Stromal cell of bone marrow (primary cell): ENCODE measurements around the gene MTHFD1L.
"Not testable (repeated sequence)": the region's sequence is repeated elsewhere in the genome, so short reads cannot be mapped to it uniquely, and the experiment has no call there.

ENCODE experiments used
- DNase-seq: peaks from one replicate; pipeline ENCODE4 v3.0.0-alpha.2; 2012; ENCODE audit warnings: low read depth

MTHFD1L gene

GRCh38 chr6:151123641-151124040 is 258.1 kb downstream of the MTHFD1L start:
- DNase-seq, result not testable (repeated sequence)

GRCh38 chr6:151125242-151125641 is 259.7 kb downstream of the MTHFD1L start:
- DNase-seq, result not testable (repeated sequence)

GRCh38 chr6:151125651-151126416 is 260.3 kb downstream of the MTHFD1L start:
- not testable (repeated sequence) for DNase-seq

- DNase-seq, result not testable (repeated sequence)
Observed at GRCh38 chr6:151126417-151126724, 260.9 kb downstream of the MTHFD1L start.

GRCh38 chr6:151127133-151127798 is 261.8 kb downstream of the MTHFD1L start:
- not testable (repeated sequence) for DNase-seq

GRCh38 chr6:151128763-151129370 is 263.4 kb downstream of the MTHFD1L start:
- no peak for DNase-seq

- DNase-seq, result no peak
Observed at GRCh38 chr6:151130329-151130728, 264.8 kb downstream of the MTHFD1L start.

GRCh38 chr6:151131324-151132007 is 266.0 kb downstream of the MTHFD1L start:
- no peak for DNase-seq

- DNase-seq, result no peak
Observed at GRCh38 chr6:151136141-151136755, 270.7 kb downstream of the MTHFD1L start.

GRCh38 chr6:151137542-151137941 is 272.0 kb downstream of the MTHFD1L start:
- DNase-seq, result no peak

GRCh38 chr6:151139524-151139923 is 274.0 kb downstream of the MTHFD1L start:
- no peak for DNase-seq

GRCh38 chr6:151140767-151141166 is 275.3 kb downstream of the MTHFD1L start:
- no peak for DNase-seq

- no peak for DNase-seq
Observed at GRCh38 chr6:151141685-151142084, 276.2 kb downstream of the MTHFD1L start.

GRCh38 chr6:151142676-151143075 is 277.2 kb downstream of the MTHFD1L start:
- DNase-seq, result no peak

- no peak for DNase-seq
Observed at GRCh38 chr6:151143337-151143736, 277.8 kb downstream of the MTHFD1L start.

GRCh38 chr6:151143806-151144205 is 278.3 kb downstream of the MTHFD1L start:
- DNase-seq, result no peak

- no peak for DNase-seq
Observed at GRCh38 chr6:151147118-151147832, 281.8 kb downstream of the MTHFD1L start.

- no peak for DNase-seq
Observed at GRCh38 chr6:151148111-151148510, 282.6 kb downstream of the MTHFD1L start.

GRCh38 chr6:151149793-151150192 is 284.3 kb downstream of the MTHFD1L start:
- DNase-seq, result no peak
